BLaER1 treated with 17β-estradiol and CSF1 and Interleukin-3, amounts not matched to agents 10 nM and 100 nM (cell line): Measurements from ENCODE around the gene ANKS1B.
"Not testable (repeated sequence)": the region's sequence is repeated elsewhere in the genome, so short reads cannot be mapped to it uniquely, and the experiment has no call there.

ENCODE experiments used
- H3K27ac ChIP-seq, 11 experiments: shearing (Covaris generic); formaldehyde crosslinking; 2 replicates each; pipeline ENCODE4 v1.8.1; 2022
- H3K27me3 ChIP-seq, 11 experiments: shearing (Covaris generic); formaldehyde crosslinking; 2 replicates each; pipeline ENCODE4 v1.8.1; 2022
- H3K36me3 ChIP-seq, 11 experiments: shearing (Covaris generic); formaldehyde crosslinking; 2 replicates each; pipeline ENCODE4 v1.8.1; 2022
- H3K4me1 ChIP-seq, 10 experiments: shearing (Covaris generic); formaldehyde crosslinking; 2 replicates each; pipeline ENCODE4 v1.8.1; 2022
- H3K4me2 ChIP-seq, 11 experiments: shearing (Covaris generic); formaldehyde crosslinking; 2 replicates each; pipeline ENCODE4 v1.8.1; 2022
- H3K4me3 ChIP-seq, 10 experiments: shearing (Covaris generic); formaldehyde crosslinking; 2 replicates each; pipeline ENCODE4 v1.8.1; 2022
- H3K9ac ChIP-seq, 11 experiments: shearing (Covaris generic); formaldehyde crosslinking; 2 replicates each; pipeline ENCODE4 v1.8.1; 2022
- H3K9me3 ChIP-seq, 11 experiments: shearing (Covaris generic); formaldehyde crosslinking; replicated peaks in 1 of 11; 2 replicates each; pipeline ENCODE4 v1.8.1; 2022
- H4K20me1 ChIP-seq, 11 experiments: shearing (Covaris generic); formaldehyde crosslinking; 2 replicates each; pipeline ENCODE4 v1.8.1; 2022
- Cebpa-rat ChIP-seq, 11 experiments: shearing (Covaris generic); IDR thresholded peaks; 2 replicates each; pipeline ENCODE4 v1.8.1; 2022

The ANKS1B gene

DNA sequence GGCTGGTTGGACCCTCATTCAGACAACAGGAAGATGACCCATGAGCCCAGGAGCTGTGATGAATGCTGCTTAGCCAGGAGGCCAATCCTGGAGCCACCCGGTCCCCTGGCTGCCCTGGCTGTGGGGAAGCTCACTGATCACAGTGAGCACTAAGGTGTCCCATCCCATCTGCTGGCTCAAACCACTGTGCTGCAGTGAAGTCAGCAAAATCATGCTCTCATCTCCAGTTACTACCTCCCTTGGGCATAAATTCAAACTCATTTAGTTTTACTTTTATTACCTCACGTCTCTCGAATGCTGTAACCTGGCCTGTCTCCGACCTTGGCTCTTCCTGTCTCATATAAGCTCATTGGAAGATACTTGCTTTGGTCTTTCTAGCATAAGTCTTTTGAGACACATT is 1227.3 kb downstream of the ANKS1B start:
- H3K9me3 ChIP-seq, result no peaks in the 10 kb centered on the region
- no peak for TF ChIP-seq Cebpa-rat (IDR thresholded peaks at IDR 0.05)
- no peak overlapping the region for H3K4me3 ChIP-seq
- no peaks in the 10 kb centered on the region for H4K20me1 ChIP-seq
- H3K4me1 ChIP-seq, result no peaks in the 10 kb centered on the region
- H3K9ac ChIP-seq, result no peak overlapping the region
- H3K27ac ChIP-seq, result no peak overlapping the region
- H3K27me3 ChIP-seq, result no peaks in the 10 kb centered on the region
- H3K4me2 ChIP-seq, result no peak overlapping the region
- H3K36me3 ChIP-seq, result peaks cover 0 to 74% (median 40%) of the 10 kb centered on the region in 11 experiments; a peak in 14 of 22 replicates

GRCh38 chr12:98755855-98756254 is 1228.9 kb downstream of the ANKS1B start:
- H3K4me1 ChIP-seq, H3K27me3 ChIP-seq, H3K4me2 ChIP-seq, H3K27ac ChIP-seq, H4K20me1 ChIP-seq, H3K4me3 ChIP-seq, H3K9ac ChIP-seq, H3K9me3 ChIP-seq: not testable (repeated sequence)
- peaks cover 0 to 65% (median 36%) of the 10 kb centered on the region in 11 experiments; a peak in 13 of 22 replicates for H3K36me3 ChIP-seq

DNA sequence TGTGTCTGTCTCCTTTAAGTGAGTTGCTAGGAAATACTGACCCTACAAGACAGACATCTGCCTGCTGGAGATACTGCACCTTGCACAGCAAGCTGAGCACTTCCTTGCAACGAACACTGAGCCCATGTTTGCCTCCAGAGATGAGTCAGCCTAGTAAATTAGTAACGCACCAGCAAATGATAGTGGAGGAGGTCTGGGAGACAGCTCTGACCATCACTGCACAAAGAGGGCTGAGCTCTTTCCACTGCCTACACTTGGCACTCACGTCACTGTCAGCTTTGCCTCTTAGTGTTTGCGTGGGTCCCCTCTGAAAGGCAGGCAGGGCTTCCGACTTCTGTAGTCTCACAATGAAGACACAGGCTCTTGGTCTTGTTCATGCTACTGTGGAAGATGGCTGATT is 1230.6 kb downstream of the ANKS1B start:
- Histone ChIP-seq H3K4me3 (no peak overlapping the region), H4K20me1 (no peaks in the 10 kb centered on the region), H3K4me1 (no peaks in the 10 kb centered on the region), H3K27me3 (no peaks in the 10 kb centered on the region), H3K9me3 (no peaks in the 10 kb centered on the region), H3K27ac (no peak overlapping the region), H3K9ac (no peak overlapping the region), H3K4me2 (no peak overlapping the region), H3K36me3 (peaks cover 0 to 68% (median 43%) of the 10 kb centered on the region in 11 experiments; a peak in 14 of 22 replicates)
- no peak for TF ChIP-seq Cebpa-rat (IDR thresholded peaks at IDR 0.05)

DNA sequence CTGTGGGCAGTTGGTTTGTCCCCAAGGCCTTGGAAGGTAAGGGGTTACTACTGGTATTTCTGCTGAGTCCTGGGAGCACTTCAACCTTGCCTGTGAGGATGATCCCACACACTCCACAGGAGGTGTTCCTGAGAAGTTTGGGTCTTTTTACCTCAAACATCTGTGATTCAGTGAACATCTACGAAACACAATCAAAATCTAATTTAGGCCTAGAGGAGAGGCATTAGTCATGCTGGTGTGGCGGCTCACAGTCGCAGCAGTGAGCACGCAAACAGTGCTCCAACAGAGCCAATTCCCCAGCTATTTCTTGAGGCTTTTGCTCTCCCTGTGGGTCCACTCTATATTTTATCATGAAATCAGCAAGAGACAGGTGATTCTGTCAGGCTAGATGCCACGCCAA is 1232.0 kb downstream of the ANKS1B start:
- no peaks in the 10 kb centered on the region for H4K20me1 ChIP-seq
- no peak overlapping the region for H3K4me2 ChIP-seq

DNA sequence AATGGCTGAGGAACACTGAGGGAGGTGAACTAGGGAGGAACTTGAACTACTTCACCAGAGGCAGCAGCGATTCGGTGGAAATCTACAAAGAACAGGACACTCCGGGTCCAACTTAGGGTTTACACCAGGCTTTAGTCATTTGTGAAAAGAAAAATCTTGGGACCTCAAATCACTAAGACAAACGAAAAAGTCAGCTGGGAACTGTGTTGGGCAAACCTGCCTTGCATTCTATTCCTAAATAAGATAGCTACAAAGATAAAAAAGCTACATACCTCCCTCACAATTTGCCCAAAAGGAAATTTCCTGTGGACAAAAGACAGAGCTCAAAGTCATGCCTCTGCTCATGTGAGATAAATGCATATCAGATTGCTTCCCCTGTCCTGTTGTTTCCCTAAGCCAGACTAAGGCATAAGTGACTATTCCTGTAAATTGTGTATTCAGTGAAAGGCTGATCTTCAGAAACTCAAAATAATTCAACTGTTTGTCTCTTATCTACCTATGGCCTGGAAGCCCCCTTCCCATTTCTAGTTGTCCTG is 1233.1 kb downstream of the ANKS1B start:
- H3K36me3 ChIP-seq, result peaks cover 0 to 66% (median 49%) of the 10 kb centered on the region in 11 experiments; a peak in 14 of 22 replicates
- H3K4me2 ChIP-seq, result no peak overlapping the region
- no peak overlapping the region for H3K27ac ChIP-seq
- no peaks in the 10 kb centered on the region for H3K27me3 ChIP-seq
- no peaks in the 10 kb centered on the region for H3K9me3 ChIP-seq
- H3K4me1 ChIP-seq, result no peaks in the 10 kb centered on the region
- no peak for TF ChIP-seq Cebpa-rat (IDR thresholded peaks at IDR 0.05)
- H3K4me3 ChIP-seq, result no peak overlapping the region
- no peaks in the 10 kb centered on the region for H4K20me1 ChIP-seq
- no peak overlapping the region for H3K9ac ChIP-seq

More for the DNA sequence above, 1232.0 kb downstream of the ANKS1B start:
- H3K27ac ChIP-seq, result no peak overlapping the region
- H3K36me3 ChIP-seq, result peaks cover 0 to 69% (median 49%) of the 10 kb centered on the region in 11 experiments; a peak in 14 of 22 replicates
- H3K9ac ChIP-seq, result no peak overlapping the region
- H3K27me3 ChIP-seq, result no peaks in the 10 kb centered on the region
- no peaks in the 10 kb centered on the region for H3K9me3 ChIP-seq
- H3K4me3 ChIP-seq, result no peak overlapping the region
- no peak for TF ChIP-seq Cebpa-rat (IDR thresholded peaks at IDR 0.05)
- no peaks in the 10 kb centered on the region for H3K4me1 ChIP-seq

DNA sequence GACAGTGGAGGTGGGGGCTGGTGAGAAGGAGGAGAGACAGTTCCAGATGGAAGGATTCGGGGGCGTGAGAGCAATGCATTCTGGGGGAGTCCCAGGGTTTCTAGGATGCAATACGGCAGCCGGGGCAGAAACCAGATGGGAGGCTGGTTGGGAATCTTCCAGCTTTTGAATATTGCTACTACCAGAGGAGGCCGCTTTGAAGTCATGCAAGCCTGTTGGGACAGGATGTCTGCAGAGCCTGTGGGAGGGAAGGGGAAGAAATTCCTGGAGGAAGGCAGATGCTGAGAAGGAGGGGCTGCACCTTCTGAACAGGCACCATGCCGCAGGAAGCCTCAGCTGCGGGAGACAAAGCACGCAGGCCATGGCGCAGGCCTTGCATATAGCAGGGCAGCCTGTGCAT is 1234.2 kb downstream of the ANKS1B start:
- H3K4me2 ChIP-seq, result no peak overlapping the region
- H3K9me3 ChIP-seq, result no peaks in the 10 kb centered on the region; a peak in 1 of 22 replicates
- no peaks in the 10 kb centered on the region for H3K27me3 ChIP-seq
- no peaks in the 10 kb centered on the region for H3K4me1 ChIP-seq
- no peaks in the 10 kb centered on the region for H4K20me1 ChIP-seq
- no peak for TF ChIP-seq Cebpa-rat (IDR thresholded peaks at IDR 0.05)
- no peak overlapping the region for H3K9ac ChIP-seq
- peaks cover 0 to 72% (median 59%) of the 10 kb centered on the region in 11 experiments; a peak in 16 of 22 replicates for H3K36me3 ChIP-seq
- no peak overlapping the region for H3K27ac ChIP-seq
- H3K4me3 ChIP-seq, result no peak overlapping the region

DNA sequence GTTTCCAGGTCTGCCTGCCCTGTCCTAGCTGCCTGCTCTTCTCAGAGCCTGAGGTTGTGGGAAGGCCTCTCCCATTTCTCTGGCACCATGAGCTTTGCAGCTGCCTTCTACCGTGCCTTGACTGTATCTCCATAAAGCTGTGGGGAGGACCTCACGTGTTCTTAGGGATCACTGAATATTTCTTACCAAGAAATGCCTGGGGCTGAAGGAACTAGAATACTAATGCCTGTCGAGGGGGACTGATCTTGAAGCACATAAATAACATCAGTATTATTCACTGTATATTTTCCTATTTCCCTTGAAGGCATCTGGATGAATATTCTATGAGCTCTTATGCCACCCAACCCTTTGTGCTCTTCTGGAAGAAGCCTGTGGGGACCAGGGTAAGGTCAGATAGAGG is 1236.3 kb downstream of the ANKS1B start:
- Histone ChIP-seq H3K4me2 (no peak overlapping the region), H3K27me3 (no peaks in the 10 kb centered on the region), H3K4me3 (no peak overlapping the region), H4K20me1 (no peaks in the 10 kb centered on the region), H3K36me3 (peaks cover 0 to 72% (median 55%) of the 10 kb centered on the region in 11 experiments; a peak in 16 of 22 replicates), H3K27ac (no peak overlapping the region), H3K9me3 (no peaks in the 10 kb centered on the region; a peak in 1 of 22 replicates), H3K4me1 (no peaks in the 10 kb centered on the region), H3K9ac (no peak overlapping the region)
- TF ChIP-seq Cebpa-rat (IDR thresholded peaks at IDR 0.05), result no peak

DNA sequence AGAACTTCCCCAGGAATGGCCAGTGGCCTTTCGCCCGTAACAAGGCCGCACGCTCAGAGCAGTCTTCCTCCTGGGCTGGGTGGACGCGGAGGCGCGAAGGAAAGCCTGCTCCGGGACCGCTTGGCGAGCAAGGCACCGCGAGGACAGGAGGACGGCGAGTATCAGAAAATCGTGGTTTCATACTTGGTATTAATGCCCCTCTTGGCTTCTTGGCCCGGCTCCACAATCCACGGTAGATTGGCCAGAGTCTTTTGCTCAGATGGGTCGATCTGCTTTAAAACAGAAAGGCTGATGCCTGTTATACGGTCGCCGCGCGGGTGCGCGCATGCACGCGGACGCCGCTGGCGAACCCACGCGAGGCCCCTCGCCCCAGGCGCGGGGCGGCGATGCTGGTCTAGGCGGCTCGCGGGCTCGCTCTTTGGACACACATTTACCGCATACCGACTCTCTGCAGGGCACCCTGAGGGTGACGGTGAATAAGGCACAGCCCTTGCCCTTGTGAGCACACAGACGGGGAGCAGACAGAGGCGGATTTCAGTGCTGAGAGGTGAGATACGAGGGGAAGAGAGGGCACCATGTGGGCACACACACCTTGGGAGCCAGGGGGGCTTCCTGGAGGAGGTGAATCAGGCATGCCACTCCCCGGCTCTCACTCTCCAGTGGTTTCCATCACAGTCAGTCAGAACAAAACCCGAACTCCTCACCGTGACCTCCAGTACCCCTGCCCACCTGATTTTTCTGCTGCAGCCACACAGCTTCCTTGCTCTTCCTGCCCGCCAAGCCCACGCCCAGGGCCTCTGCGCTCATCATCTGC is 1239.0 kb downstream of the ANKS1B start:
- Histone ChIP-seq H3K4me3 (no peak overlapping the region), H3K4me2 (no peak overlapping the region), H3K9ac (no peak overlapping the region)

DNA sequence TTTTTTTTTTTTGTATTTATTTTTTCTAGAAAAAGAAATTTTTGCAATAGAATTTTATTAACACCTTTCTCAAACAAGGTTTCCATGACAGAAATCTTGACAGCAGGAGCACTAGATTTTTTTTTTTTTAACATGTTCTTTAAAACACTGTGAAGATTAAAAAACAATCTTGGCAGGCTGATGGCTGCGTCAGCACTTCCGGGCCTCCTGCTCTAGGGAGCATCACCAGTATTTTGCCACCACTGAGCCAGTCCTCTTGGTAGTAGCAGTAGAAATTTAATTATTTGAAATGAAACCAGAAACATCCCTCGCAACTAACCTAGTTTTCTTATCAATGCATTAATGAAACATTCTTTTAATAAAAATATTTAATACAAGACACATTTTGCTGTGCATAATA is 1240.1 kb downstream of the ANKS1B start:
- no peak for TF ChIP-seq Cebpa-rat (IDR thresholded peaks at IDR 0.05)
- Histone ChIP-seq H3K4me1 (no peaks in the 10 kb centered on the region), H3K36me3 (peaks cover 0 to 61% (median 34%) of the 10 kb centered on the region in 11 experiments; a peak in 15 of 22 replicates), H3K27me3 (no peaks in the 10 kb centered on the region), H4K20me1 (no peaks in the 10 kb centered on the region), H3K4me3 (no peak overlapping the region), H3K27ac (no peak overlapping the region), H3K9me3 (no peaks in the 10 kb centered on the region; a peak in 2 of 22 replicates), H3K9ac (no peak overlapping the region), H3K4me2 (no peak overlapping the region)

More for the DNA sequence above, 1239.0 kb downstream of the ANKS1B start:
- Histone ChIP-seq H3K36me3 (peaks cover 0 to 72% (median 44%) of the 10 kb centered on the region in 11 experiments; a peak in 16 of 22 replicates), H3K9me3 (no peaks in the 10 kb centered on the region; a peak in 2 of 22 replicates), H3K27me3 (no peaks in the 10 kb centered on the region), H3K27ac (no peak overlapping the region), H3K4me1 (no peaks in the 10 kb centered on the region), H4K20me1 (no peaks in the 10 kb centered on the region)
- no peak for TF ChIP-seq Cebpa-rat (IDR thresholded peaks at IDR 0.05)
